Esophagus muscularis mucosa (tissue), 4 donors: ENCODE results near the gene AMER1. TPM values are rescaled to one million over a fixed set of nuclear protein-coding genes. Genes with fewer than 3 reads are reported as not detected.

Source experiments
- DNase-seq: peaks from one replicate; pipeline ENCODE4 v3.0.0-alpha.2; 2017; ENCODE audit errors: extremely low spot score
- H3K27ac ChIP-seq, 4 donors: fragments of 200-600 bp; sonication (generic); replicated peaks in 1 of 4; 1 replicate in 3 of 4; 2 replicates in 1 of 4; pipeline ENCODE4 v1.5.1; 2016 to 2019; ENCODE audit warnings: mild to moderate bottlenecking in 1 of 4
- H3K27me3 ChIP-seq, 4 donors: fragments of 200-600 bp; sonication (generic); one replicate each; pipeline versions ENCODE4 v1.5.1 to v1.6.0; 2016 to 2019
- H3K36me3 ChIP-seq, 4 donors: fragments of 200-600 bp; sonication (generic); one replicate each; pipeline ENCODE4 v1.5.1; 2016 to 2019
- H3K4me1 ChIP-seq, 4 donors: fragments of 200-600 bp; sonication (generic); one replicate each; pipeline ENCODE4 v1.5.1; 2016 to 2019
- H3K4me3 ChIP-seq, 4 donors: fragments of 200-600 bp; sonication (generic); 1 replicate in 2 of 4; 2 replicates in 2 of 4; pipeline ENCODE4 v1.5.1; 2016 to 2019; ENCODE audit warnings: mild to moderate bottlenecking in 4 of 4, moderate library complexity in 1 of 4
- H3K9me3 ChIP-seq, 4 donors: fragments of 200-600 bp; sonication (generic); 1 replicate in 3 of 4; 2 replicates in 1 of 4; pipeline ENCODE4 v1.5.1; 2016 to 2019
- EP300 ChIP-seq: sonication (generic); formaldehyde crosslinking; IDR thresholded peaks from one replicate; pipeline ENCODE4 v1.6.1; 2017; ENCODE audit warnings: antibody characterized with exemption
- POLR2A ChIP-seq: fragments of 450-650 bp; IDR thresholded peaks from one replicate; pipeline ENCODE4 v1.6.1; 2017; ENCODE audit warnings: antibody characterized with exemption, moderate library complexity, mild to moderate bottlenecking, low read depth
- POLR2AphosphoS5 ChIP-seq, 2 donors: sonication (generic); formaldehyde crosslinking; IDR thresholded peaks; one replicate each; pipeline ENCODE4 v1.6.1; 2017; ENCODE audit warnings: antibody characterized with exemption in 2 of 2
- WGBS: methylation state at CpG from one replicate; pipeline ENCODE4 v1.1.5; 2018; 5-methylcytosine and 5-hydroxymethylcytosine counted together
- intact Hi-C: fragments of 100-400 bp; cut with DNase I; formaldehyde crosslinking; loops from one replicate; pipeline ENCODE4 v1.15.1; 2023
- total RNA-seq, 4 donors: library from RNA; depleted of rRNA; stranded (reverse); fragments of >200 nt; gene quantifications; one replicate each; pipeline versions ENCODE4 v1.1.0 to v1.2.1, GENCODE V29; 2016
- TF ChIP-seq, protein P1 (sequence below), 3 experiments: fragments of 200-600 bp in 2 of 3; fragments of 450-650 bp in 1 of 3; sonication (generic) in 2 of 3; IDR thresholded peaks; one replicate each; pipeline ENCODE4 v1.5.1; 2017 to 2019; ENCODE audit warnings: antibody characterized with exemption in 3 of 3, mild to moderate bottlenecking in 2 of 3, moderate library complexity in 1 of 3

Gene AMER1
- total RNA-seq, 4 donors from 2014 or later: 4.5 to 9.6 (median 7.3) TPM

DNA sequence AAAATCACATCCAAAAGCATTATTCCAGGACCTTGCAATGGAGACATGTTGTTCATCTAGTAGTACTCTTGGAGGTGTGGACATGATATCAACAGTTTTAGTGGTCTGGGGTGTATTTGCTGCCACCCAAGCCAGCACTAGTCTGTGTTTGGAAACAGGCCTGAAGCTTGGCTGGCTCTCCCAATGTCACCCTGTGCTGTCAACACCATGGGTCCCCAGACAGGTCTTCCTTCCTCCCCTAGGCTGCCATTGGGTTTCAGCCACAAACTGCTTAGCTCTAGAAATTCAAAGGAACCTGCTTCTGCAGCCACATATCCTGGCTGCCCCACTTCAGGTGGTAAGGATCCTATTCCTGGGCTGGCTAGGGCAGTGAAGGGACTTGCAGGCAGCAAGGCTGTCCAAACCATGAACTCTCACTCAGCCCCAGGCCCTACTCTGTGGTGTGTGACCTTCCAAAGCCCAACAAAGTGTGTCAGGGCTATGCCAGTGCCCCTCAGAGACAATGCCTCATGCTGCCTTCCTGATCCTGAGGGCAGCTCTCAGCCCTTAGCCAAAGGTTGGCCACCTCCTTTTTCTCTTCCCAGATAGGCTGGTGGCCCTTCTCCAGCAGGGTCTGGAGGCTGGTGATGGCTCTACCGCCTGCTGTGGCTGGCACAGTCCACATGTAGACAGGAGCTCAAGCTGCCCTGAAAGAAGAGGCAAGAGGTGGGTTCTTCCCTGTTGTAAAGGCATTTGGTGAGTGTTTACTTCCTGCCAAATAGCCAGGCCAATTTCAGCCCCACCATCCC is 18.3 kb downstream of the AMER1 start:
- TF ChIP-seq, protein P1, sequence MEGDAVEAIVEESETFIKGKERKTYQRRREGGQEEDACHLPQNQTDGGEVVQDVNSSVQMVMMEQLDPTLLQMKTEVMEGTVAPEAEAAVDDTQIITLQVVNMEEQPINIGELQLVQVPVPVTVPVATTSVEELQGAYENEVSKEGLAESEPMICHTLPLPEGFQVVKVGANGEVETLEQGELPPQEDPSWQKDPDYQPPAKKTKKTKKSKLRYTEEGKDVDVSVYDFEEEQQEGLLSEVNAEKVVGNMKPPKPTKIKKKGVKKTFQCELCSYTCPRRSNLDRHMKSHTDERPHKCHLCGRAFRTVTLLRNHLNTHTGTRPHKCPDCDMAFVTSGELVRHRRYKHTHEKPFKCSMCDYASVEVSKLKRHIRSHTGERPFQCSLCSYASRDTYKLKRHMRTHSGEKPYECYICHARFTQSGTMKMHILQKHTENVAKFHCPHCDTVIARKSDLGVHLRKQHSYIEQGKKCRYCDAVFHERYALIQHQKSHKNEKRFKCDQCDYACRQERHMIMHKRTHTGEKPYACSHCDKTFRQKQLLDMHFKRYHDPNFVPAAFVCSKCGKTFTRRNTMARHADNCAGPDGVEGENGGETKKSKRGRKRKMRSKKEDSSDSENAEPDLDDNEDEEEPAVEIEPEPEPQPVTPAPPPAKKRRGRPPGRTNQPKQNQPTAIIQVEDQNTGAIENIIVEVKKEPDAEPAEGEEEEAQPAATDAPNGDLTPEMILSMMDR (IDR thresholded peaks at IDR 0.05): no peak
- TF ChIP-seq POLR2AphosphoS5 (IDR thresholded peaks at IDR 0.05): no peak
- TF ChIP-seq POLR2A: no peak
- TF ChIP-seq EP300: no peak
- no peak for DNase-seq
- intact Hi-C loops: no loop called here
- no CpG with 5 or more reads among the region's 1 CpG for WGBS
- Histone ChIP-seq H3K4me3 (no peak overlapping the region), H3K4me1 (no peaks in the 10 kb centered on the region), H3K27ac (no peak overlapping the region), H3K36me3 (peaks cover 0 to 24% (median 20%) of the 10 kb centered on the region in 4 donors), H3K27me3 (no peaks in the 10 kb centered on the region), H3K9me3 (no peaks in the 10 kb centered on the region)

DNA sequence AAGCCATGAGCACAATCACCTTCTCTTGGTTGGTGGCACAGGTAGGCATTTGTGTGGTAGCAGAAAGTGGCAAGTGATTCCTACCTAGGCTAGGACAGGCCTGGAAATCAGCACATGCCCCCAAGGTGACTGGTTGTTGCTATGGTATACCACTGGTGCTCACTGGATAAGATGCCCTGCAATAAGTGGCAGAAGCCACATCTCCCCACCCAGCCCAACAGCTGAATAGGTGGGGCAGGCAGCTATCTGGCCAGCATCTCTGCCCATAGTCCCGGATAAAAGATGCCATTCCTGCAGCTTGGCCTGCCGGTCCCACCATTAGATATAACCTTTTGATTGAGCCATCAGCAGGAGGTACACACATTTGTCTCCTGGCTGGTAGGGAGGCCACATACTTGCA is 21.1 kb downstream of the AMER1 start:
- Histone ChIP-seq H3K27ac (no peak overlapping the region), H3K4me3 (no peak overlapping the region), H3K36me3 (no peaks in the 10 kb centered on the region), H3K9me3 (no peaks in the 10 kb centered on the region), H3K4me1 (no peaks in the 10 kb centered on the region), H3K27me3 (no peaks in the 10 kb centered on the region)
- no peak for DNase-seq
- intact Hi-C loops: no loop called here
- TF ChIP-seq POLR2AphosphoS5 (IDR thresholded peaks at IDR 0.05): no peak
- no peak for TF ChIP-seq EP300
- TF ChIP-seq, protein P1 (IDR thresholded peaks at IDR 0.05): no peak
- no peak for TF ChIP-seq POLR2A
- no CpG with 5 or more reads among the region's 2 CpGs for WGBS

DNA sequence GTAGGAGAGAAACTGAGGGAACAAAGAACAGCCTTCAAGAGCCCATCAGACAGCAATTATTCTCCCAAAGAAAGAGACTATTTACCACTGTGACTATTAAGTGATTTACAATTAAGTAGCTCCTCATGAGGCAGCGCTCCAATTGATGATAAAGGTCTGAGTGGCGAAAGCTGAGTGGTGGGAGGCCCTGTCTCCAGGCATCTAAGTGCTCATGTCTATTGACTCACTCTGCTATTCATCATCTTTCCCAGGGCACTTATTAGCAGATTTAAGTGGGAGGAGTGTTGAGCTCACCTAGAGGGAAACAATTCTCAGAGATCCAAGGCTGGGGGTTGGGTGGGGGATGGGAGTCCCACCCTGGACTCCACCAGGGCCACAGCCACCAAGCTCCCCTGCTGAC is 23.3 kb downstream of the AMER1 start:
- Histone ChIP-seq H3K36me3 (no peaks in the 10 kb centered on the region), H3K4me3 (no peak overlapping the region), H3K9me3 (no peaks in the 10 kb centered on the region), H3K27me3 (no peaks in the 10 kb centered on the region), H3K4me1 (no peaks in the 10 kb centered on the region), H3K27ac (no peak overlapping the region)
- intact Hi-C loops: no loop called here
- 81% methylated on average over 2 of the region's 2 CpGs for WGBS
- no peak for DNase-seq
- TF ChIP-seq POLR2AphosphoS5 (IDR thresholded peaks at IDR 0.05) (no peak), EP300 (no peak), POLR2A (no peak)
- TF ChIP-seq, protein P1 (IDR thresholded peaks at IDR 0.05): no peak

DNA sequence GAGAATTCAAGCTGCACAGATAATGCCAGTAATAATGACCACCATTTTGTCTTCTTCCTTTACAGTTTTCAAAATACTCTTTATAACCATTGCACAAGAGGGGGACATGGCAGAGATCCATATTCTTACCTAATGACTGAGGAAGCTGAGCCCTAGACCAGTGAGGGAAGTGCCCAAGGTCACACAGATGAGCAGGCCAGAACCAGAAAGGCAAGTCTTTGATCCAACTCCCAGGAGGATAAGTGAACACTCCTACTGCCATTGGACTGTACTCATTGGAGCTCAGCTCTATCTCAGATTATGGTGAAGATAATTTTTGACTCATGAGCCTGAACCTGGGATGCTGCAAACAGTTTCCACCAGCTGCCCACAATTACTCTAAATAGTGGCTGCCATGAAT is 28.6 kb downstream of the AMER1 start:
- intact Hi-C loops: no loop called here
- Histone ChIP-seq H3K27me3 (no peaks in the 10 kb centered on the region), H3K4me1 (no peaks in the 10 kb centered on the region), H3K9me3 (no peaks in the 10 kb centered on the region), H3K4me3 (no peak overlapping the region), H3K27ac (no peak overlapping the region), H3K36me3 (no peaks in the 10 kb centered on the region)
- DNase-seq: no peak
- TF ChIP-seq POLR2A (no peak), POLR2AphosphoS5 (IDR thresholded peaks at IDR 0.05) (no peak), EP300 (no peak)
- TF ChIP-seq, protein P1 (IDR thresholded peaks at IDR 0.05): no peak

DNA sequence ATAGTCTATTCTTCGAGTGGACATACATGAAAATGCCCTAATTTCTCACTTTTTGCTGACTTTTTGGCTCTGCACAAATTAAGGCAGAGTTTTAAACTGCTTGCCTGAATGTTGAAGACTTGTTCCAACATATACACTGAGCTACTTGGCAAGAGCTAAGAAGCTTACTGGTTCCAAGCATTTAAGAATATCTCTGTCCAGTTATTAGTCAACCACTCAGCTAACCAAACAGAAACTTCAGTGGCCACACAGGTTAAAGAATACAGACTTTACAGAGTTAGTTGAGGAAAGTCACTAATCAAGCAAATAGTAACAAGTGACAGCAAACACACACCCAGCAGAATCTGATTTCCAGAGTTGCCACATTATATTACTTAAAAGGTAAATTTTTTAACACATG is 35.5 kb downstream of the AMER1 start:
- no peaks in the 10 kb centered on the region for H3K4me1 ChIP-seq
- H3K27ac ChIP-seq: no peak overlapping the region
- no peak overlapping the region for H3K4me3 ChIP-seq
- no peak for TF ChIP-seq POLR2A
- no peak for TF ChIP-seq EP300
- TF ChIP-seq, protein P1 (IDR thresholded peaks at IDR 0.05): no peak
- TF ChIP-seq POLR2AphosphoS5 (IDR thresholded peaks at IDR 0.05): no peak
- no peaks in the 10 kb centered on the region for H3K36me3 ChIP-seq
- 52% methylated on average over 1 of the region's 1 CpG for WGBS
- intact Hi-C loops: no loop called here
- no peaks in the 10 kb centered on the region for H3K9me3 ChIP-seq
- DNase-seq: no peak
- no peaks in the 10 kb centered on the region for H3K27me3 ChIP-seq
